ENCODE measurements around the gene KLF9. TPM values are rescaled to one million over a fixed set of nuclear protein-coding genes. Genes with fewer than 3 reads are reported as not detected.

Gene KLF9
- total RNA-seq, 1 donor from 2014 or later: 52.8 TPM

- no peak for DNase-seq
- H3K4me3 ChIP-seq: no peak overlapping the region
- no peaks in the 10 kb centered on the region for H3K9me3 ChIP-seq (replicated peaks)
- no peaks in the 10 kb centered on the region for H3K27me3 ChIP-seq (ENCODE audit: low read depth)
- intact Hi-C loops (cut with micrococcal nuclease): no loop called here
- H3K36me3 ChIP-seq: no peaks in the 10 kb centered on the region
- no peak for TF ChIP-seq CTCF (IDR thresholded peaks at IDR 0.05; ENCODE audit: borderline replicate concordance)
- peaks cover 15% of the 10 kb centered on the region for H3K4me1 ChIP-seq
- H3K27ac ChIP-seq (replicated peaks): no peak overlapping the region
Measured at GRCh38 chr9:70452365-70452764, 37.9 kb upstream of the KLF9 start.

- intact Hi-C loops (cut with micrococcal nuclease): no loop called here
- H3K27ac ChIP-seq (replicated peaks): no peak overlapping the region
Measured at GRCh38 chr9:70451765-70452164, 37.3 kb upstream of the KLF9 start.

GRCh38 chr9:70450738-70451137 lies 36.3 kb upstream of the KLF9 start:
- intact Hi-C loops (cut with micrococcal nuclease): no loop called here
- Histone ChIP-seq H3K9me3 (replicated peaks) (no peaks in the 10 kb centered on the region), H3K27ac (replicated peaks) (no peak overlapping the region), H3K27me3 (ENCODE audit: low read depth) (no peaks in the 10 kb centered on the region), H3K4me3 (no peak overlapping the region), H3K36me3 (no peaks in the 10 kb centered on the region), H3K4me1 (peaks cover 6% of the 10 kb centered on the region)
- DNase-seq: no peak
- no peak for TF ChIP-seq CTCF (IDR thresholded peaks at IDR 0.05; ENCODE audit: borderline replicate concordance)

More at GRCh38 chr9:70451765-70452164, 37.3 kb upstream of the KLF9 start:
- H3K4me1 ChIP-seq: peaks cover 15% of the 10 kb centered on the region
- no peaks in the 10 kb centered on the region for H3K9me3 ChIP-seq (replicated peaks)
- DNase-seq: no peak
- H3K27me3 ChIP-seq (ENCODE audit: low read depth): no peaks in the 10 kb centered on the region
- no peaks in the 10 kb centered on the region for H3K36me3 ChIP-seq
- no peak for TF ChIP-seq CTCF (IDR thresholded peaks at IDR 0.05; ENCODE audit: borderline replicate concordance)
- H3K4me3 ChIP-seq: no peak overlapping the region

- DNase-seq: no peak
- TF ChIP-seq CTCF (IDR thresholded peaks at IDR 0.05; ENCODE audit: borderline replicate concordance): no peak
- Histone ChIP-seq H3K27me3 (ENCODE audit: low read depth) (no peaks in the 10 kb centered on the region), H3K9me3 (replicated peaks) (no peaks in the 10 kb centered on the region), H3K4me1 (peaks cover 4% of the 10 kb centered on the region), H3K4me3 (no peak overlapping the region), H3K36me3 (no peaks in the 10 kb centered on the region), H3K27ac (replicated peaks) (no peak overlapping the region)
- intact Hi-C loops (cut with micrococcal nuclease): no loop called here
Measured at GRCh38 chr9:70449461-70449860, 35.0 kb upstream of the KLF9 start.

- H3K4me1 ChIP-seq: peaks cover 4% of the 10 kb centered on the region
- intact Hi-C loops (cut with micrococcal nuclease): no loop called here
- no peak for TF ChIP-seq CTCF (IDR thresholded peaks at IDR 0.05; ENCODE audit: borderline replicate concordance)
- H3K36me3 ChIP-seq: no peaks in the 10 kb centered on the region
- no peaks in the 10 kb centered on the region for H3K9me3 ChIP-seq (replicated peaks)
- no peak overlapping the region for H3K4me3 ChIP-seq
- no peaks in the 10 kb centered on the region for H3K27me3 ChIP-seq (ENCODE audit: low read depth)
- no peak for DNase-seq
- H3K27ac ChIP-seq (replicated peaks): no peak overlapping the region
Measured at GRCh38 chr9:70448919-70449318, 34.5 kb upstream of the KLF9 start.

- TF ChIP-seq CTCF (IDR thresholded peaks at IDR 0.05; ENCODE audit: borderline replicate concordance): no peak
- Histone ChIP-seq H3K27me3 (ENCODE audit: low read depth) (no peaks in the 10 kb centered on the region), H3K36me3 (no peaks in the 10 kb centered on the region), H3K27ac (replicated peaks) (no peak overlapping the region), H3K4me3 (no peak overlapping the region), H3K9me3 (replicated peaks) (no peaks in the 10 kb centered on the region), H3K4me1 (peaks cover 8% of the 10 kb centered on the region)
- intact Hi-C loops (cut with micrococcal nuclease): no loop called here
- DNase-seq: no peak
Measured at GRCh38 chr9:70444904-70445303, 30.4 kb upstream of the KLF9 start.
